HepG2 (cell line): Measurements from ENCODE around the gene SLC35B2. TPM values are rescaled to one million over a fixed set of nuclear protein-coding genes. Genes with fewer than 3 reads are reported as not detected.
A peak's percentile ranks its signal among the peaks of the same experiment; 100 is the strongest.

Source experiments
- CTCF ChIP-seq: sonication (generic); formaldehyde crosslinking; IDR thresholded peaks from 2 replicates; pipeline ENCODE4 v1.5.0; 2020; ENCODE audit warnings: mild to moderate bottlenecking, missing genetic modification reagents, moderate library complexity
- DR1 ChIP-seq: sonication (generic); formaldehyde crosslinking; IDR thresholded peaks from 2 replicates; pipeline ENCODE4 v1.8.0; 2021; ENCODE audit warnings: mild to moderate bottlenecking, missing genetic modification reagents, inconsistent platforms
- KDM3A ChIP-seq: IDR thresholded peaks from 2 replicates; pipeline ENCODE4 v1.6.1; 2018; ENCODE audit warnings: low read depth, missing compliant biosample characterization
- KMT2A ChIP-seq: sonication (generic); formaldehyde crosslinking; IDR thresholded peaks from 2 replicates; pipeline ENCODE4 v1.4.0; 2020; ENCODE audit warnings: missing genetic modification reagents
- MEF2D ChIP-seq: sonication (generic); formaldehyde crosslinking; IDR thresholded peaks from 2 replicates; pipeline ENCODE4 v1.5.1; 2020; ENCODE audit warnings: mild to moderate bottlenecking, missing genetic modification reagents
- MTF2 ChIP-seq: sonication (generic); formaldehyde crosslinking; IDR thresholded peaks from 2 replicates; pipeline ENCODE4 v1.5.0; 2020; ENCODE audit warnings: missing genetic modification reagents, borderline replicate concordance
- NCOA5 ChIP-seq: sonication (generic); formaldehyde crosslinking; IDR thresholded peaks from 2 replicates; pipeline ENCODE4 v1.4.0; 2020; ENCODE audit warnings: missing genetic modification reagents
- SP4 ChIP-seq: sonication (generic); formaldehyde crosslinking; IDR thresholded peaks from 2 replicates; pipeline ENCODE4 v1.8.1; 2023; ENCODE audit warnings: mild to moderate bottlenecking, missing genetic modification reagents
- TOPORS ChIP-seq: sonication (generic); formaldehyde crosslinking; IDR thresholded peaks from 2 replicates; pipeline ENCODE4 v1.8.0; 2023; ENCODE audit warnings: mild to moderate bottlenecking, missing genetic modification reagents
- ZBTB43 ChIP-seq: sonication (generic); formaldehyde crosslinking; conservative IDR thresholded peaks from 2 replicates; pipeline ENCODE4 v1.4.0; 2020; ENCODE audit warnings: missing genetic modification reagents
- ZFX ChIP-seq: sonication (generic); formaldehyde crosslinking; IDR thresholded peaks from 2 replicates; pipeline ENCODE4 v1.4.0; 2020; ENCODE audit warnings: mild to moderate bottlenecking, low read depth, missing genetic modification reagents, moderate library complexity
- ZNF281 ChIP-seq: sonication (generic); formaldehyde crosslinking; IDR thresholded peaks from 2 replicates; pipeline ENCODE4 v1.4.0; 2020; ENCODE audit warnings: missing genetic modification reagents, borderline replicate concordance
- ZNF589 ChIP-seq: sonication (generic); formaldehyde crosslinking; conservative IDR thresholded peaks from 2 replicates; pipeline ENCODE4 v1.8.0; 2022; ENCODE audit warnings: mild to moderate bottlenecking, moderate library complexity, missing genetic modification reagents
- ZNF768 ChIP-seq: sonication (generic); formaldehyde crosslinking; IDR thresholded peaks from 2 replicates; pipeline ENCODE4 v1.4.0; 2020; ENCODE audit warnings: missing genetic modification reagents
- ZNF773 ChIP-seq: sonication (generic); formaldehyde crosslinking; IDR thresholded peaks from 2 replicates; pipeline ENCODE4 v1.4.0; 2020; ENCODE audit warnings: missing genetic modification reagents, borderline replicate concordance
- polyA plus RNA-seq, 8 experiments: library from polyadenylated mRNA; depleted of rRNA in 3 of 8; stranded (reverse) in 7 of 8; unstranded in 1 of 8; fragments of >200 nt; fragmentation: Illumina TruSeq in 4 of 8; extraction: Trizol in 4 of 8; gene quantifications; 2 replicates each; pipeline versions ENCODE4 v1.2.1 to v1.2.3, GENCODE V29; 2011 to 2016; ENCODE audit warnings: low read depth in 4 of 8, missing spikeins in 1 of 8, mixed read lengths in 1 of 8; ENCODE audit not compliant: insufficient read depth in 1 of 8
- total RNA-seq, 5 experiments: library from RNA; depleted of rRNA; stranded (reverse); fragments of >200 nt; fragmentation: Illumina TruSeq; extraction: Trizol; gene quantifications; 2 replicates each; pipeline ENCODE4 v1.2.3, GENCODE V29; 2016; ENCODE audit warnings: low read depth in 1 of 5
- TF ChIP-seq, protein P1 (sequence below): sonication (generic); formaldehyde crosslinking; IDR thresholded peaks from 2 replicates; pipeline ENCODE4 v1.4.0; 2020; ENCODE audit warnings: missing genetic modification reagents

The SLC35B2 gene
- total and polyA plus RNA-seq, 2 of the 13 experiments (the other 11 are each of a cell fraction or from before 2014, with no cell fraction given), result 61.1 to 148 TPM

- peak; percentile 83 for TF ChIP-seq MTF2 (CRISPR knock-in tag)
- TF ChIP-seq TOPORS (CRISPR knock-in tag), result 0 out of 2 replicates have a peak, but pooled peaks have one; percentile 8
- no peak for TF ChIP-seq MEF2D (CRISPR knock-in tag)
- TF ChIP-seq SP4, result 0 out of 2 replicates have a peak, but pooled peaks have one; percentile 14
- 0 out of 2 replicates have a peak, but pooled peaks have one; percentile 56 for TF ChIP-seq ZBTB43
- TF ChIP-seq ZNF281 (CRISPR knock-in tag), result peak; percentile 11; the same call in 1 of the 2 replicates
- TF ChIP-seq ZNF589 (CRISPR knock-in tag), result peak; percentile 78; the same call in 1 of the 2 replicates
- no peak for TF ChIP-seq NCOA5 (CRISPR knock-in tag)
- 0 out of 2 replicates have a peak, but pooled peaks have one; percentile 27 for TF ChIP-seq ZNF768 (CRISPR knock-in tag)
- TF ChIP-seq ZNF773 (CRISPR knock-in tag), result peak; percentile 53; the same call in 1 of the 2 replicates
- TF ChIP-seq, protein P1, sequence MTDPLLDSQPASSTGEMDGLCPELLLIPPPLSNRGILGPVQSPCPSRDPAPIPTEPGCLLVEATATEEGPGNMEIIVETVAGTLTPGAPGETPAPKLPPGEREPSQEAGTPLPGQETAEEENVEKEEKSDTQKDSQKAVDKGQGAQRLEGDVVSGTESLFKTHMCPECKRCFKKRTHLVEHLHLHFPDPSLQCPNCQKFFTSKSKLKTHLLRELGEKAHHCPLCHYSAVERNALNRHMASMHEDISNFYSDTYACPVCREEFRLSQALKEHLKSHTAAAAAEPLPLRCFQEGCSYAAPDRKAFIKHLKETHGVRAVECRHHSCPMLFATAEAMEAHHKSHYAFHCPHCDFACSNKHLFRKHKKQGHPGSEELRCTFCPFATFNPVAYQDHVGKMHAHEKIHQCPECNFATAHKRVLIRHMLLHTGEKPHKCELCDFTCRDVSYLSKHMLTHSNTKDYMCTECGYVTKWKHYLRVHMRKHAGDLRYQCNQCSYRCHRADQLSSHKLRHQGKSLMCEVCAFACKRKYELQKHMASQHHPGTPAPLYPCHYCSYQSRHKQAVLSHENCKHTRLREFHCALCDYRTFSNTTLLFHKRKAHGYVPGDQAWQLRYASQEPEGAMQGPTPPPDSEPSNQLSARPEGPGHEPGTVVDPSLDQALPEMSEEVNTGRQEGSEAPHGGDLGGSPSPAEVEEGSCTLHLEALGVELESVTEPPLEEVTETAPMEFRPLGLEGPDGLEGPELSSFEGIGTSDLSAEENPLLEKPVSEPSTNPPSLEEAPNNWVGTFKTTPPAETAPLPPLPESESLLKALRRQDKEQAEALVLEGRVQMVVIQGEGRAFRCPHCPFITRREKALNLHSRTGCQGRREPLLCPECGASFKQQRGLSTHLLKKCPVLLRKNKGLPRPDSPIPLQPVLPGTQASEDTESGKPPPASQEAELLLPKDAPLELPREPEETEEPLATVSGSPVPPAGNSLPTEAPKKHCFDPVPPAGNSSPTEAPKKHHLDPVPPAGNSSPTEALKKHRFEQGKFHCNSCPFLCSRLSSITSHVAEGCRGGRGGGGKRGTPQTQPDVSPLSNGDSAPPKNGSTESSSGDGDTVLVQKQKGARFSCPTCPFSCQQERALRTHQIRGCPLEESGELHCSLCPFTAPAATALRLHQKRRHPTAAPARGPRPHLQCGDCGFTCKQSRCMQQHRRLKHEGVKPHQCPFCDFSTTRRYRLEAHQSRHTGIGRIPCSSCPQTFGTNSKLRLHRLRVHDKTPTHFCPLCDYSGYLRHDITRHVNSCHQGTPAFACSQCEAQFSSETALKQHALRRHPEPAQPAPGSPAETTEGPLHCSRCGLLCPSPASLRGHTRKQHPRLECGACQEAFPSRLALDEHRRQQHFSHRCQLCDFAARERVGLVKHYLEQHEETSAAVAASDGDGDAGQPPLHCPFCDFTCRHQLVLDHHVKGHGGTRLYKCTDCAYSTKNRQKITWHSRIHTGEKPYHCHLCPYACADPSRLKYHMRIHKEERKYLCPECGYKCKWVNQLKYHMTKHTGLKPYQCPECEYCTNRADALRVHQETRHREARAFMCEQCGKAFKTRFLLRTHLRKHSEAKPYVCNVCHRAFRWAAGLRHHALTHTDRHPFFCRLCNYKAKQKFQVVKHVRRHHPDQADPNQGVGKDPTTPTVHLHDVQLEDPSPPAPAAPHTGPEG (CRISPR knock-in tag), result peak; percentile 87
- TF ChIP-seq KMT2A (CRISPR knock-in tag), result 0 out of 2 replicates have a peak, but pooled peaks have one; percentile 34
- peak; percentile 55 for TF ChIP-seq ZFX
- 0 out of 2 replicates have a peak, but pooled peaks have one; percentile 37 for TF ChIP-seq KDM3A
- TF ChIP-seq CTCF (CRISPR knock-in tag), result peak; percentile 4; the same call in 1 of the 2 replicates
- TF ChIP-seq DR1 (CRISPR knock-in tag), result peak; percentile 28; the same call in 1 of the 2 replicates
Measured at GRCh38 chr6:44275749-44276648, 18.7 kb upstream of the SLC35B2 start (continued).
